ENCODE results near the gene WASF3. TPM values are rescaled to one million over a fixed set of nuclear protein-coding genes. Genes with fewer than 3 reads are reported as not detected.

Gene WASF3
- total RNA-seq, 1 donor from 2014 or later: 25.8 TPM

DNA sequence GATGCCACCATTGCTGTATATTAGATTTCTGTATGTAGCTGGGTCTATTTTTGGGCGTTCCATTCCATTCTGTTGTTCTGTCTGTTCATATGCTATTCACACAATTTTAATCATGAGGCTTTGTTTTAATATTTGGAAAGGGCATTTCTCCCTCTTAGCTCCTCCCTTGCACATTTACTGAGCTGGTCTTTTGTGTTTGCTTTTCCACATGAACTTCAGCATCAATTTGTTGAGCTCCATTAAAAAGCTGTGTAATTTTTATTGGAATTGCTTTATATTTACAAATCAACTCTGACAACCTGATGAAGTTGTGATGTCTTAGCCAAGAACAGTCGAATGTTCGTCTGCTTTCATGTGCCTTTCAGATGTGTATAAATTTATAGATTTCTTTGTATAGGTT lies 14.0 kb downstream of the WASF3 start:
- Histone ChIP-seq H3K4me3 (ENCODE audit: insufficient read depth, low read depth, low read length) (no peak overlapping the region), H3K9me3 (ENCODE audit: insufficient read depth, low read depth, low read length) (no peaks in the 10 kb centered on the region), H3K79me2 (ENCODE audit: insufficient read depth, low read length) (peaks cover 46% of the 10 kb centered on the region), H3K4me2 (ENCODE audit: low read length) (no peak overlapping the region), H3K36me3 (ENCODE audit: insufficient read depth, low read length) (no peaks in the 10 kb centered on the region), H3K4me1 (ENCODE audit: insufficient read depth, low read length) (no peaks in the 10 kb centered on the region), H3K27me3 (ENCODE audit: insufficient read depth, low read length) (no peaks in the 10 kb centered on the region), H2AFZ (ENCODE audit: low read depth, low read length) (no peak overlapping the region), H3K9ac (ENCODE audit: low read length) (no peak overlapping the region), H4K20me1 (ENCODE audit: insufficient read depth, low read length) (peaks cover 19% of the 10 kb centered on the region), H3K27ac (ENCODE audit: low read depth, low read length) (no peak overlapping the region)
- no peak for DNase-seq (ENCODE audit: low read depth)
- H3K4me1 Mint-ChIP-seq (ENCODE audit: low read depth, unreplicated experiment): no peaks in the 10 kb centered on the region
- TF ChIP-seq EZH2 (IDR thresholded peaks at IDR 0.05; ENCODE audit: insufficient read depth, low read length): no peak
- TF ChIP-seq, protein P1, sequence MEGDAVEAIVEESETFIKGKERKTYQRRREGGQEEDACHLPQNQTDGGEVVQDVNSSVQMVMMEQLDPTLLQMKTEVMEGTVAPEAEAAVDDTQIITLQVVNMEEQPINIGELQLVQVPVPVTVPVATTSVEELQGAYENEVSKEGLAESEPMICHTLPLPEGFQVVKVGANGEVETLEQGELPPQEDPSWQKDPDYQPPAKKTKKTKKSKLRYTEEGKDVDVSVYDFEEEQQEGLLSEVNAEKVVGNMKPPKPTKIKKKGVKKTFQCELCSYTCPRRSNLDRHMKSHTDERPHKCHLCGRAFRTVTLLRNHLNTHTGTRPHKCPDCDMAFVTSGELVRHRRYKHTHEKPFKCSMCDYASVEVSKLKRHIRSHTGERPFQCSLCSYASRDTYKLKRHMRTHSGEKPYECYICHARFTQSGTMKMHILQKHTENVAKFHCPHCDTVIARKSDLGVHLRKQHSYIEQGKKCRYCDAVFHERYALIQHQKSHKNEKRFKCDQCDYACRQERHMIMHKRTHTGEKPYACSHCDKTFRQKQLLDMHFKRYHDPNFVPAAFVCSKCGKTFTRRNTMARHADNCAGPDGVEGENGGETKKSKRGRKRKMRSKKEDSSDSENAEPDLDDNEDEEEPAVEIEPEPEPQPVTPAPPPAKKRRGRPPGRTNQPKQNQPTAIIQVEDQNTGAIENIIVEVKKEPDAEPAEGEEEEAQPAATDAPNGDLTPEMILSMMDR (IDR thresholded peaks at IDR 0.05; ENCODE audit: insufficient read depth, low read depth, low read length): no peak
- H3K9me3 Mint-ChIP-seq (ENCODE audit: unreplicated experiment): no peaks in the 10 kb centered on the region
- H3K36me3 Mint-ChIP-seq (ENCODE audit: low read depth, unreplicated experiment): peaks cover 1% of the 10 kb centered on the region
- no peak overlapping the region for H3K4me3 Mint-ChIP-seq (ENCODE audit: unreplicated experiment)
- H3K27me3 Mint-ChIP-seq (ENCODE audit: low read depth, unreplicated experiment): no peaks in the 10 kb centered on the region
- FAIRE-seq: no peak
- H3K27ac Mint-ChIP-seq (ENCODE audit: unreplicated experiment): no peak overlapping the region

GRCh38 chr13:26575244-26575643 lies 17.8 kb downstream of the WASF3 start:
- peaks cover 10% of the 10 kb centered on the region for H3K36me3 Mint-ChIP-seq (ENCODE audit: low read depth, unreplicated experiment)
- H3K79me2 ChIP-seq (ENCODE audit: insufficient read depth, low read length): peaks cover 21% of the 10 kb centered on the region
- no peak overlapping the region for H3K27ac Mint-ChIP-seq (ENCODE audit: unreplicated experiment)
- no peak overlapping the region for H3K27ac ChIP-seq (ENCODE audit: low read depth, low read length)
- no peaks in the 10 kb centered on the region for H3K27me3 Mint-ChIP-seq (ENCODE audit: low read depth, unreplicated experiment)
- no peak overlapping the region for H3K4me3 Mint-ChIP-seq (ENCODE audit: unreplicated experiment)
- H3K36me3 ChIP-seq (ENCODE audit: insufficient read depth, low read length): no peaks in the 10 kb centered on the region
- no peaks in the 10 kb centered on the region for H3K4me1 Mint-ChIP-seq (ENCODE audit: low read depth, unreplicated experiment)
- H3K9me3 ChIP-seq (ENCODE audit: insufficient read depth, low read depth, low read length): no peaks in the 10 kb centered on the region
- H3K27me3 ChIP-seq (ENCODE audit: insufficient read depth, low read length): no peaks in the 10 kb centered on the region
- DNase-seq (ENCODE audit: low read depth): no peak
- H3K9ac ChIP-seq (ENCODE audit: low read length): no peak overlapping the region
- no peak overlapping the region for H3K4me3 ChIP-seq (ENCODE audit: insufficient read depth, low read depth, low read length)
- H2AFZ ChIP-seq (ENCODE audit: low read depth, low read length): no peak overlapping the region
- H3K4me2 ChIP-seq (ENCODE audit: low read length): no peak overlapping the region
- H3K9me3 Mint-ChIP-seq (ENCODE audit: unreplicated experiment): peaks cover 3% of the 10 kb centered on the region
- FAIRE-seq: no peak
- H4K20me1 ChIP-seq (ENCODE audit: insufficient read depth, low read length): peaks cover 7% of the 10 kb centered on the region
- no peaks in the 10 kb centered on the region for H3K4me1 ChIP-seq (ENCODE audit: insufficient read depth, low read length)
- TF ChIP-seq EZH2 (IDR thresholded peaks at IDR 0.05; ENCODE audit: insufficient read depth, low read length): no peak
- TF ChIP-seq, protein P1 (IDR thresholded peaks at IDR 0.05; ENCODE audit: insufficient read depth, low read depth, low read length): no peak

- DNase-seq (ENCODE audit: low read depth): no peak
- Histone ChIP-seq H3K9me3 (ENCODE audit: insufficient read depth, low read depth, low read length) (no peaks in the 10 kb centered on the region), H3K27ac (ENCODE audit: low read depth, low read length) (no peak overlapping the region), H4K20me1 (ENCODE audit: insufficient read depth, low read length) (no peaks in the 10 kb centered on the region), H3K4me1 (ENCODE audit: insufficient read depth, low read length) (peaks cover 11% of the 10 kb centered on the region), H3K4me3 (ENCODE audit: insufficient read depth, low read depth, low read length) (no peak overlapping the region), H3K36me3 (ENCODE audit: insufficient read depth, low read length) (no peaks in the 10 kb centered on the region), H3K27me3 (ENCODE audit: insufficient read depth, low read length) (no peaks in the 10 kb centered on the region), H3K9ac (ENCODE audit: low read length) (no peak overlapping the region), H3K79me2 (ENCODE audit: insufficient read depth, low read length) (peaks cover 7% of the 10 kb centered on the region), H2AFZ (ENCODE audit: low read depth, low read length) (no peak overlapping the region), H3K4me2 (ENCODE audit: low read length) (no peak overlapping the region)
- Mint-ChIP-seq H3K4me1 (ENCODE audit: low read depth, unreplicated experiment) (peaks cover 11% of the 10 kb centered on the region), H3K4me3 (ENCODE audit: unreplicated experiment) (no peak overlapping the region), H3K27ac (ENCODE audit: unreplicated experiment) (no peak overlapping the region), H3K27me3 (ENCODE audit: low read depth, unreplicated experiment) (no peaks in the 10 kb centered on the region), H3K36me3 (ENCODE audit: low read depth, unreplicated experiment) (peaks cover 10% of the 10 kb centered on the region), H3K9me3 (ENCODE audit: unreplicated experiment) (peaks cover 3% of the 10 kb centered on the region)
- FAIRE-seq: no peak
- TF ChIP-seq, protein P1 (IDR thresholded peaks at IDR 0.05; ENCODE audit: insufficient read depth, low read depth, low read length): no peak
- no peak for TF ChIP-seq EZH2 (IDR thresholded peaks at IDR 0.05; ENCODE audit: insufficient read depth, low read length)
Measured at GRCh38 chr13:26579580-26579979, 22.1 kb downstream of the WASF3 start.
